DND-41 (cell line): Measurements from ENCODE around the gene CASQ2.

Experiments
- CTCF ChIP-seq: IDR thresholded peaks from 2 replicates; pipeline ENCODE4 v1.5.1; 2012; ENCODE audit warnings: borderline replicate concordance, low read length, moderate library complexity, mild to moderate bottlenecking; ENCODE audit not compliant: poor library complexity, severe bottlenecking; ENCODE audit errors: extremely low read depth
- EZH2 ChIP-seq: IDR thresholded peaks from 3 replicates; pipeline ENCODE4 v1.6.1; 2012; ENCODE audit warnings: borderline replicate concordance, low read depth, mild to moderate bottlenecking, moderate library complexity, low read length, inconsistent platforms; ENCODE audit not compliant: severe bottlenecking

- TF ChIP-seq CTCF (no peak), EZH2 (no peak)
Measured at GRCh38 chr1:115680730-115681111, 87.8 kb downstream of the CASQ2 start.
